Stimulated activated CD4-positive, alpha-beta T cell treated with anti-CD3 and anti-CD28 coated beads, Interleukin-1b, Interleukin-23, amount 100 ng/mL, for 1 hour (primary cell): ENCODE data around the gene NPPC.
"Not testable (repeated sequence)": the region's sequence is repeated elsewhere in the genome, so short reads cannot be mapped to it uniquely, and the experiment has no call there.

Experiments
- DNase-seq, 2 donors: peaks; one replicate each; pipeline ENCODE4 v3.0.0-alpha.2; 2020; ENCODE audit warnings: low read depth in 2 of 2

Gene NPPC

DNA sequence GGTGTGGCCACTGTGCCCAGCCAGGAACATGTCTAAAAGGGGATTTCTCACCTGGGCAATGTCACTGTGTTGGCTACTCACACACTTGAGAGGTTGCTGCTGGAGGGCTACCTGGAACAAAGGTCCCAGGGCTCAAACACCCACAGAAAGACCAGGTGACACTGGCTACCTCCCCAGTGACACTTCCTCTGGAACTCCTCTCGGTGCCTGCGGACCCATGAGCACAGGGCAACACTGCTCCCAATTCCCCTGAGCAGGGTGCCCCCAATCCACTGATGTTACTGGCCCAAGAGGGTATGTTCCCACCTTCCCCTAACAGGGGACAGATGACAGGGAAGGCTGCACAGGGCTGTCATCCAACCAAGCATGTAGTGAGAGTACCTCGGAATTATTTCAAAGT lies 5.8 kb downstream of the NPPC start:
- no peak for DNase-seq

DNA sequence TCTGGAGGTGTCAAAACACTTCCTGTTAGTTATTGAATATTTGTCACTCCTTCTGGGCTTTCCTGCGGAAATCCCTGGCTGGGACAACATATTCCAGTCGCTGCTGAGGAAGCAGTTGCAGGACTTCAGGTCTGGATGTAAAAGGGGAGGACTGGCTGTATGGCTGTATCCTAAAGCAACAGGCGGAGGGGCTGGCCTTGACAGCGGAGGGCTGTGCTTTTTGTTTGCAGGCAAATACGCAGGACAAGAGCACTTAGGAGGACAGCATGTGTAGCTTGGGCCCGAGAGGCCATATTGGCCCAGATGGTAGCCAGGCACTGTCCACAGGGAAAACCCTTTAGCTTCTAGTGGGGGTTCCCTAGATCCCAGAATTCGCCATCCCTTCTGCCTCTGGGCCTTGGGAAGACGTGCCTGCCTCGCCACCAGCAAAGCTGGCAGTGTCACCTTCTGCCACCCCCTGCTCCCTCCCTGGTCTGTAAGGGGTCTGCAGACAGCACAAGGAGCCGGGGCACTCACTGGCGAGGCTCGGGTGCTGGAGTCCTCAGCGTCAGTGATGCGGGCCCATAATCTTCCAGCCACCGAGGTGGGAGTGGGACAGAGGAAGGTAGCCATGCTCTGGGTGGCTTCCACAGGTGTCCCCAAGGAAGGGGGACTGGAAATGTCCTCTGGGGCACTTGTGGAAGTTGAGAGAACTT lies 6.7 kb downstream of the NPPC start:
- DNase-seq, result no peak

DNA sequence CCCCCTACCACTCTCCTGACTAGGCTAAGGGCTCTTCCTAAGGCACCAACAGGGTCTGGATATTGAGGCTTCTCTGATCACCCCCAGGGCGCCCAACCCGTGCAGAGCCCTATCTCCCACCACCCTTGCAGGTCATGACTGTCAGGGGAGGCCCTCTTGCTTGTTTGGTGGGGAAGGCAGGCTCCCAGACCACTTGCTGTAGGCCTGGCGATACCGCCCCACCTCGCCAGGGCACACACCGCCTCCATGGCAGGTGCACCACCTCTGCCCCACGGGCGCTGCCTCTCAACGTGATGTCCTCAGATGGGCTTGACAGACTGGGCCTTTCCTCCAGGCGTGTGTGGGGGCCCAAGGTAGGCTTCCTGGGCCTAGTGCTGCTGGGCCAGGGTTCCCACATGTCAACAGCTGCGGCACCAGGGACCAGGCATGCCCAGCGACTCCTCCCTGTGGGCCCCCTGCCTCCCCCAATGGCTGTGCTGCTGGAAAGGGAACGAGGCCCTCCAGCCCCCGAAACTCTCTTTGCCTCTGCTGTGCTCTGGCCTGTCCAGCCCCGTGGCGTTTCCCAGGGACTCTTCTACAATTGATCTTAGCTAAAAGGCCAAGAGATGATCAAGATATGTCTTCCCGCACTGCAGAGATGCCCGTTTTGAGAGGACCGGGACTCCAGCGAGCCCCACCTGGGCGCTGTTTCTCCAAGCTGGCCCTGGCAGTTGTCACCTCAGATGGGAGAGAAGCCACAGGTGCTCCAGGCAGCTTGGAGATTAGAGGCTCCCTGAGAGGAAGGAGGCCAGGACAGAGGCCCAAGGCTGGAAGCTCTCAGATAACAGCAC lies 7.5 kb downstream of the NPPC start:
- no peak for DNase-seq

DNA sequence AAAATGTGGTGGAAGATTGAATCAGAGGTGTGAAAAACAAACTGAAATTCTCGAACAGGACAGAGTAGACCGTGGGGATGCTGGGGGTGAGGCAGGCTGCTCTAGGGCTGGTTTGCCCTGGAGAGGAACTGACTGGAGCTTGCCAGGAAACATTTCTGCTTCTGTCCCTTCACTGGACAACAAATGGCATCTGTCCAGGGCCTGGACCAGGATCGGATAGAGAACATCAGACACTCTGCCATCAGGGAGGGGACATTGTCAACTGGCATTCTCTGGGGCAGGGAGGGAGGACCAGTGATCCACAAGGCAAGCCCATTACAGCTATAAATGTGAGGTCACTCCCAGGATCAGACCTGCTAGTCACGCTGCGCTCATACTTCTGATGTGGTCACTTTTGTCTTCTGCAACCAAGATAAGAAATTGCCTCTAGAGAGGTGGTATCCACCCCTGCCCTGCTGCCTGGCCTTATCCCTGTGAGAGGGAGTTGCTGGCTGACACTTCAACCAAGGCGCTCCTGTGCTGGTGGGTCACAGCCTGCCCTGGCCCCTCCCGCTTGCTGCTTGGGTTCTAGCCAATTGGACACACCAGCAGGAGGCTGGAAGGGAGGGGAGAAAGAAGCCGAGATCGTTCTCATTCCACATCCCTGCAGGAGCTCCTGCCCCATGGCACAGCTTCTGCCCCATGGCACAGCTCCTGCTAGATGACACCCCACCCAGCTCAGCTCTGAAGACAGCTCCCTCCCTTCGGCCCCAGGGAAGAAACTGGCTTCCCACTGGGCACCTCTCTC lies 8.7 kb downstream of the NPPC start:
- DNase-seq, result no peak

DNA sequence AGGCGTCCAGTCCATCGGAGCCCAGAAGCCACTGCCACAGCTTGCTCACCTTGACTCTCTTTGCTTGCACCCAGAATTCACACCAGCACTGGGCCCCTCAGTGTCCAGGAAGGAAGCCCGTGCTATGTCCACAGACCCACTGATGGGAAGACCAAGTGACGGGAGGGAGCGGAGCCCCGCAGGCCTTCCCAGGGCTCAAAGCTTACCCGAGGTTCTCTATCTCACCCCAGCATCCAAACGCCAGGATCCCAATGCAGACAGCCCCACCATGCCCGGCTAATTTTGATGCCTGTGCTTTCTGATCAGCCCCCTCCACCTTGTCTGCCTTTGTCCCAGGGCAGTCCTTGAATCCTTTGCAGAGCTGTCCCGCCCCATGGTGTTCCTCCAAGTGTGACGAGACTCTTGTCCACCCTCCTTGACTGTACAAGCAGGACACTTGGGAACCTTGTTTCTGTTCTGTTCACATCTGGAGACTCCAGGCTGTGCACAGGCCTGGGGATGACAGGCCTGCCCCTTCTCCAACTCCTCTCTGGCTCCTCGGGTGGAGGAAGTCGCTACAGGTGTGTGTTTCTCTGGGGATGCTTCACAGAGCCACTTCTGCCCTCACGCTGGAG lies 12.0 kb downstream of the NPPC start:
- no peak for DNase-seq

GRCh38 chr2:231911381-231911780 lies 14.8 kb downstream of the NPPC start:
- no peak for DNase-seq

DNA sequence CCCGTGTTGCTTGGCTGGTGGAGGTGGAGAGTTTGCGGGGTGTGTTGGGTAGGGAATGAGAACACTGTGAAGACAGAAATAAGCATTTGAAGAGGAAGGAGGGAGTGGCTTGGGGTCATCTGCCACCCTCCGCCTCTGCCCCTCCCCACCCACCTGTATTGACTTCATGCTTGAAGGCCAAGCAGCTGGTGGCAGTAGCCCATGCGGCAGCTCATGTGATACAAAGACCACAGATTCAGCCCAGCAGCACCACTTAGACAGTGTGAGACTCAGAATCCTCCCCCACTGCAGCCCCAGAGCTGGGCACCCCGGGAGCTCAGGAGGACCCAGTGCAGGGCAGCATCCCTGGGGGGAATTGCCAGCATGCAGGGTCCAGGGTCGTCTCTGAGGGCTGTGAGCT lies 15.4 kb downstream of the NPPC start:
- no peak for DNase-seq

DNA sequence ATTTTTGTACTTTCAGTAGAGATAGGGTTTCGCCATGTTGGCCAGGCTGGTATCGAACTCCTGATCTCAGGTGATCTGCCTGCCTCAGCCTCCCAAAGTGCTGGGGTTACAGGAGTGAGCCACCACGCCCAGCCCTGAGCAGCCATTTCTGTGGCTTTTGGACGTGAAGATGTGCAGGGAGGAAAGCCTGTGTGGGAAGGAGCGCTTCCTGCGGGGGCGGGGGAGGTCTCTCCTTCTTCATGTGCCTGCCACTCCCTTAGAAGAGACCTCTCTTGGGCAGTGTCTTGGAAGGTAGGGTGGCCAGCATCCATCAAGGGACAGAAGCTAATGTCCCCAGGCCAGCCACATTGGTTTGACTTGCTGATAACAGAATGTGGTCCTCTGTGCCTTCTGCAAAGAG lies 16.0 kb downstream of the NPPC start:
- DNase-seq, result not testable (repeated sequence)

DNA sequence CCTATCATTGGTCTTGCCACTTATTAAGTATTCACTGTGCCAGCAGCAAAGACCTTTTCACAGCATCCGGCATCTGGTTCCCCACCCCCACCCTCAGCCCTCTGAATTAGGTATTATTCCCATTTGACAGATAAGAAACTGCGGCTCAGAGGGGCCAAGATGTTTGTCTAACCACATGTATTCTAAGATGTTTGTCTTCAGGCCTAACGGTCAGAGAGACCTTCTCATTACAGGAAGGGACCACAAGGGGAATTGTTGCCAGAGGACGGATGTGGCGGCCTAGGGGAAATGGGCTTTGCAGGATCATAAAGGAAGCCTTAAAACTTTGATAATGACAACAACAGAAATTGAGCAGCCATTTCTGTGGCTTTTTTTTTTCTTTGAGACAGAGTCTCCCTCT lies 16.6 kb downstream of the NPPC start:
- no peak for DNase-seq

- no peak for DNase-seq
Observed at GRCh38 chr2:231908584-231908983, 17.6 kb downstream of the NPPC start.

DNA sequence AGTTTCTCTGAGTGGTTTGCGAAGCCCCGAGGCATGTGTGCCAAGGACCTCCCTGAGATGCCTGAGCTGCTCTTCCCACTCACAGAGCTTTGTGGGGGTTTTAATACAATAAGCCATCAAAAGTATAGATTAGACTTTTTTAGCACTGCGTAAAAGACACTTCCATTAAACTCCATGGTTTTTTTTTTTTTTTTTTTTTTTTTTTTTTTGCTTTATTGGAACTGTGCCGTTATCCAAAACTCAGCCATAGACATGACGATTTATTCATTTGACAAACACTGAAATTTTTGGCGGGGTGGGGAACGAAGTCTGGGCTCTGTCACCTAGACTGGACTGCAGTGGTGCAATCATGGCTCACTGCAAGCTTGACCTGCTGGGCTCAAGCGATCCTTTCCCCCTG lies 18.4 kb downstream of the NPPC start:
- no peak for DNase-seq

DNA sequence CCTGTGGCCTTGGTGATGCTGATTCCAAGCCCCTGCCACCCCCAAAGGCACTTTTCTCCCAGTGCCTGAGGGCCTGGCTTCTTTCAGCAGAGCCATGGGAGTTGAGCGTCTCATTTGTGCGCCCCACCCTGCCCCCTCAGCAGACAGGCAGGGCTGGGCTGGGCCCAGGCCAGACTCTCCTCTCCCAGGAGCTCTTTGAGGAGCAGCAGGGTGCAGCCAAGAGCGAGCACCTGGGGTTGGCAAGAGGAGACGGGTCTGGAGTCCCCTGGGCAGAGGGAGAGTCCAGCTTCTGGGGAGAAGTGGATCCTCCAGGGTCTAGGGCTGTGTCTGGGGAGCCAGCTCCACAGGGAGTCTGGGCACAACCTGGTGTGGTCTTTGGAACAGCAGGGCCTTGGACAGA lies 21.2 kb downstream of the NPPC start:
- DNase-seq, result no peak

- DNase-seq, result no peak
Observed at GRCh38 chr2:231904161-231904611, 22.0 kb downstream of the NPPC start.

- no peak for DNase-seq
Observed at GRCh38 chr2:231902598-231902997, 23.6 kb downstream of the NPPC start.

GRCh38 chr2:231900972-231901371 lies 25.2 kb downstream of the NPPC start:
- DNase-seq, result no peak

DNA sequence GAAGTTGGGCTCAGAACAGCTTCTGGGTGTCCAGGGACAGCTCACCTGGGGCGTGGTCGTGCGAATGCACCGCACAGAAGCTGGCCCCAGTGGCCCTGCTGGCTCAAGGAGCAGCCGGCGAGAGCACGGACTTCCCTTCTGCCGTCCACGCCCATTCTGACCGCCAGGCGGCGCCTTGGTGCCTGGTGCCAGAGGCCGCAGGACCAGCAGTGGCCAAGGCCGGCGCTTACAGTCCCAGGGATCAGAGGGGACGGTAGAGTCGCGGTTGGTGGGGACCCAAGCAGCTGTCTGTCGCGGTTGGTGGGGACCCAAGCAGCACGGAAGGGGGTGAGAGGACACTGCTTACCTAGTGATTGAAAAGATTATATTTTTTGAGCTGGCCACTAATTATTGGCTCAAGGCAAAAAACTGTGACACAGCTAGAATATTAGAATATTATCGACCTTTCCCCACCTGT lies 25.7 kb downstream of the NPPC start:
- peak in 1 of 2 donors; percentile 38 for DNase-seq

GRCh38 chr2:231894566-231895380 lies 31.4 kb downstream of the NPPC start:
- no peak for DNase-seq

DNA sequence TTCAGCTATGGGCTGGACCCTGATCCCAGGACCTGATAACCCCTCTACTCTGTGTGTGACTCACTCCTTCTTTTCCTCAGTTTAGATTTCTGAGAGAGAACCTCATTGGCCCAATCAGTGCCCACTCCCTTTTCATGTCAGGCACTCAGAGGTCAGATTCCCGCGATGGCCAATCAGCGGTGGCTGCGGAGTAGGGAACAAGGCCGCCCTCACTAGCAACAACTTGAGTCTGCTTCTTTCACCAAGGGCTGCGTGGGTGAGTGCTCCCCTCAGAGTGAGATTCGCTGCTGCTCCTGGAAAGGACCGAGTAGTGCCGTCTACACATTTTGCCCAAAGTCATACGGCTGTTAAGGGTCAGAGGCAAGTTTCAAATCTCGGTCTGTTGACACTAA lies 34.7 kb downstream of the NPPC start:
- DNase-seq, result no peak

DNA sequence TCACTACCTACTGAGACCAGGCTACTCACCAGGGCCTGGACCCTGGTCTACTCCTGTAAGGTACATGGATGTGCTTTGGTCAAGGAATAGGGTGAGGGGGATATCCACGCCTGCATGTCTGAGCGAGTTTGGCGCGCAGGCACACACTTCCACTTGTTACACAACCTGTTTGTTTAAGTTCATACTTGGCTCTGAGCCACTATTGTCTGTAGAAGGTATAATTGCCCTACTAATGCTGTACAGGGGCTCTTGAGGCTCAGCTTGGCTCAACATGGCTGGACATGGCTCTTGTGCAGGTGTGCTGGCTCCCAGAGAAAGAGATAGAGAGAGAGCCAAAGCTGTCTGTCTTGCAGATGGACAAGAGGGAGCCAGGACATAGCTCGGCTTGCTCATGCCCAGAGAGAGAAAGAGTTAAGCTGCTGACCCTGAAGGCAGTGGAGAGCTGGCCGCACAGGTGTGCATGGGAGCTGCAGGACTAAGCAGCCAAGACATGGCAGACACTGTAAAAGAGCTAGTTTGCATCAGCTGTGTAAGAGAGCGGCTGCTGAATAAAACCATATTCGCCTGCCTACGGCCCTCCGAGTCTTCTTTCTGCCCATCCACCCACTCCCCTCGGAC lies 35.2 kb downstream of the NPPC start:
- no peak for DNase-seq

GRCh38 chr2:231887756-231888155 lies 38.4 kb downstream of the NPPC start:
- DNase-seq, result no peak
